Trophoblast cell (in vitro differentiated cells and primary cell): ENCODE data around the gene HEMK1.

ENCODE experiments used
- DNase-seq, 2 donors: peaks; one replicate each; pipeline ENCODE4 v3.0.0-alpha.2; 2016
- H2AFZ ChIP-seq: 2 replicates; pipeline ENCODE4 v1.6.1; 2013; ENCODE audit warnings: low read length, moderate library complexity, mild to moderate bottlenecking; ENCODE audit not compliant: insufficient read depth, poor library complexity
- H2AK5ac ChIP-seq: 2 replicates; pipeline ENCODE4 v1.6.1; 2013; ENCODE audit warnings: mild to moderate bottlenecking, low read length
- H2BK120ac ChIP-seq: 2 replicates; pipeline ENCODE4 v1.6.1; 2013; ENCODE audit warnings: low read length, mild to moderate bottlenecking, moderate library complexity; ENCODE audit not compliant: insufficient read depth, poor library complexity
- H2BK12ac ChIP-seq: 2 replicates; pipeline ENCODE4 v1.6.1; 2013; ENCODE audit warnings: mild to moderate bottlenecking, low read length, moderate library complexity
- H2BK5ac ChIP-seq: 2 replicates; pipeline ENCODE4 v1.6.1; 2013; ENCODE audit warnings: low read length, low read depth, moderate library complexity, mild to moderate bottlenecking; ENCODE audit not compliant: poor library complexity
- H3K14ac ChIP-seq: 2 replicates; pipeline ENCODE4 v1.6.1; 2013; ENCODE audit warnings: mild to moderate bottlenecking, low read length
- H3K18ac ChIP-seq: 2 replicates; pipeline ENCODE4 v1.6.1; 2013; ENCODE audit warnings: mild to moderate bottlenecking, low read length
- H3K23ac ChIP-seq: 2 replicates; pipeline ENCODE4 v1.6.1; 2013; ENCODE audit warnings: low read length
- H3K27ac ChIP-seq: 2 replicates; pipeline ENCODE4 v1.5.1; 2013; ENCODE audit warnings: low read depth, mild to moderate bottlenecking, inconsistent platforms, low read length, moderate library complexity
- H3K27me3 ChIP-seq: 2 replicates; pipeline ENCODE4 v1.6.1; 2013; ENCODE audit warnings: inconsistent platforms, mild to moderate bottlenecking, low read length, moderate library complexity; ENCODE audit not compliant: insufficient read depth
- H3K36me3 ChIP-seq, 2 experiments: 1 replicate in 1 of 2; 2 replicates in 1 of 2; pipeline ENCODE4 v1.6.1; 2013; ENCODE audit warnings: low read length in 2 of 2, mild to moderate bottlenecking in 2 of 2, moderate library complexity in 1 of 2; ENCODE audit not compliant: insufficient read depth in 2 of 2, control insufficient read depth in 1 of 2
- H3K4ac ChIP-seq: 2 replicates; pipeline ENCODE4 v1.6.1; 2013; ENCODE audit warnings: low read depth, mild to moderate bottlenecking, low read length, moderate library complexity
- H3K4me1 ChIP-seq, 2 experiments: 1 replicate in 1 of 2; 2 replicates in 1 of 2; pipeline ENCODE4 v1.6.1; 2013; ENCODE audit warnings: low read length in 2 of 2, mild to moderate bottlenecking in 2 of 2, moderate library complexity in 1 of 2; ENCODE audit not compliant: insufficient read depth in 2 of 2, control insufficient read depth in 1 of 2
- H3K4me2 ChIP-seq: 2 replicates; pipeline ENCODE4 v1.6.1; 2013; ENCODE audit warnings: inconsistent platforms, mild to moderate bottlenecking, low read length, moderate library complexity
- H3K4me3 ChIP-seq: 2 replicates; pipeline ENCODE4 v1.5.1; 2013; ENCODE audit warnings: mild to moderate bottlenecking, low read depth, low read length, inconsistent platforms
- H3K79me1 ChIP-seq: one replicate; pipeline ENCODE4 v1.6.1; 2013; ENCODE audit warnings: low read length
- H3K79me2 ChIP-seq: 2 replicates; pipeline ENCODE4 v1.6.1; 2013; ENCODE audit warnings: low read length, mild to moderate bottlenecking; ENCODE audit not compliant: control insufficient read depth, insufficient read depth, poor library complexity
- H3K9ac ChIP-seq: 2 replicates; pipeline ENCODE4 v1.6.1; 2013; ENCODE audit warnings: mild to moderate bottlenecking, low read length
- H3K9me3 ChIP-seq: 2 replicates; pipeline ENCODE4 v1.6.1; 2013; ENCODE audit warnings: low read depth, mild to moderate bottlenecking, control low read depth, inconsistent platforms, low read length; ENCODE audit not compliant: insufficient read depth
- H4K12ac ChIP-seq: 2 replicates; pipeline ENCODE4 v1.6.1; 2013; ENCODE audit warnings: low read depth, mild to moderate bottlenecking, low read length, moderate library complexity
- H4K8ac ChIP-seq: 2 replicates; pipeline ENCODE4 v1.6.1; 2013; ENCODE audit warnings: low read depth, mild to moderate bottlenecking, low read length, moderate library complexity
- H4K91ac ChIP-seq: one replicate; pipeline ENCODE4 v1.6.1; 2013; ENCODE audit warnings: low read depth, mild to moderate bottlenecking, low read length, moderate library complexity
- WGBS: extraction: QIAGEN DNeasy Blood & Tissue Kit; methylation state at CpG from one replicate; pipeline ENCODE4 v1.1.7; 2013; ENCODE audit warnings: missing lambda C conversion rate; ENCODE audit not compliant: insufficient read length, insufficient coverage; ENCODE audit errors: extremely low coverage; 5-methylcytosine and 5-hydroxymethylcytosine counted together

HEMK1 gene

GRCh38 chr3:50584391-50584790 is 15.1 kb downstream of the HEMK1 start:
- Histone ChIP-seq H4K12ac (no peak overlapping the region), H3K36me3 (peaks cover 2 to 19% of the 10 kb centered on the region in 2 experiments), H3K23ac (no peak overlapping the region), H3K79me2 (peaks cover 3% of the 10 kb centered on the region), H3K4ac (no peak overlapping the region), H2BK5ac (no peak overlapping the region), H2AK5ac (no peak overlapping the region), H2BK12ac (peak overlapping the region; percentile 6), H4K8ac (peak overlapping the region; percentile 59), H3K4me3 (no peak overlapping the region), H3K18ac (no peak overlapping the region), H3K14ac (no peak overlapping the region), H3K9ac (no peak overlapping the region), H3K4me1 (peaks cover 10 to 11% of the 10 kb centered on the region in 2 experiments), H3K9me3 (no peaks in the 10 kb centered on the region), H3K4me2 (no peak overlapping the region), H3K27ac (no peak overlapping the region), H2BK120ac (no peak overlapping the region), H3K79me1 (peaks cover 10% of the 10 kb centered on the region), H3K27me3 (no peaks in the 10 kb centered on the region), H4K91ac (peak overlapping the region; percentile 56), H2AFZ (no peak overlapping the region)
- no CpG with 5 or more reads among the region's 2 CpGs for WGBS
- peak; percentile 52 to 71 for DNase-seq

GRCh38 chr3:50585919-50586762 is 16.8 kb downstream of the HEMK1 start:
- Histone ChIP-seq H2AK5ac (no peak overlapping the region), H3K4me1 (peaks cover 10 to 11% of the 10 kb centered on the region in 2 experiments), H4K8ac (no peak overlapping the region), H3K27me3 (no peaks in the 10 kb centered on the region), H3K18ac (no peak overlapping the region), H3K79me2 (peaks cover 3% of the 10 kb centered on the region), H4K12ac (no peak overlapping the region), H2BK120ac (no peak overlapping the region), H3K14ac (no peak overlapping the region), H2BK12ac (no peak overlapping the region), H3K27ac (no peak overlapping the region), H3K9me3 (no peaks in the 10 kb centered on the region), H3K23ac (no peak overlapping the region), H3K4me3 (no peak overlapping the region), H3K79me1 (peaks cover 10% of the 10 kb centered on the region), H3K4ac (no peak overlapping the region), H3K4me2 (no peak overlapping the region), H3K9ac (no peak overlapping the region), H2AFZ (no peak overlapping the region), H2BK5ac (no peak overlapping the region), H4K91ac (no peak overlapping the region), H3K36me3 (peaks cover 2 to 7% of the 10 kb centered on the region in 2 experiments)
- DNase-seq, result no peak
- WGBS, result no CpG with 5 or more reads among the region's 6 CpGs

- H3K36me3 ChIP-seq, result peaks cover 0 to 5% of the 10 kb centered on the region in 2 experiments
- peaks cover 3% of the 10 kb centered on the region for H3K79me2 ChIP-seq
- no peak overlapping the region for H3K23ac ChIP-seq
- H2AK5ac ChIP-seq, result no peak overlapping the region
- no peak overlapping the region for H3K4me3 ChIP-seq
- no peaks in the 10 kb centered on the region for H3K27me3 ChIP-seq
- peaks cover 10 to 11% of the 10 kb centered on the region in 2 experiments for H3K4me1 ChIP-seq
- no peak overlapping the region for H3K14ac ChIP-seq
- H3K18ac ChIP-seq, result no peak overlapping the region
- no peak overlapping the region for H4K91ac ChIP-seq
- no peak overlapping the region for H3K27ac ChIP-seq
- H3K79me1 ChIP-seq, result peaks cover 10% of the 10 kb centered on the region
- no peak overlapping the region for H2BK120ac ChIP-seq
- WGBS, result no CpG with 5 or more reads among the region's 3 CpGs
- no peak overlapping the region for H3K4me2 ChIP-seq
- H2BK12ac ChIP-seq, result no peak overlapping the region
- H3K4ac ChIP-seq, result no peak overlapping the region
- no peak overlapping the region for H2BK5ac ChIP-seq
- H3K9ac ChIP-seq, result no peak overlapping the region
- no peaks in the 10 kb centered on the region for H3K9me3 ChIP-seq
- DNase-seq, result no peak
- no peak overlapping the region for H2AFZ ChIP-seq
- H4K12ac ChIP-seq, result no peak overlapping the region
- no peak overlapping the region for H4K8ac ChIP-seq
Observed at GRCh38 chr3:50586763-50587070, 17.4 kb downstream of the HEMK1 start.

GRCh38 chr3:50587373-50587772 is 18.1 kb downstream of the HEMK1 start:
- H2AK5ac ChIP-seq, result no peak overlapping the region
- no peak overlapping the region for H3K14ac ChIP-seq
- no peak overlapping the region for H3K9ac ChIP-seq
- H3K4me2 ChIP-seq, result no peak overlapping the region
- H3K18ac ChIP-seq, result no peak overlapping the region
- H4K91ac ChIP-seq, result no peak overlapping the region
- no peak overlapping the region for H3K23ac ChIP-seq
- H3K4me1 ChIP-seq, result peaks cover 10 to 11% of the 10 kb centered on the region in 2 experiments
- no peak overlapping the region for H3K4ac ChIP-seq
- no peak overlapping the region for H4K12ac ChIP-seq
- H3K4me3 ChIP-seq, result no peak overlapping the region
- H3K27me3 ChIP-seq, result no peaks in the 10 kb centered on the region
- no peak overlapping the region for H3K27ac ChIP-seq
- no peaks in the 10 kb centered on the region for H3K9me3 ChIP-seq
- WGBS, result no CpG with 5 or more reads among the region's 6 CpGs
- DNase-seq, result no peak
- peaks cover 10% of the 10 kb centered on the region for H3K79me1 ChIP-seq
- H3K36me3 ChIP-seq, result peaks cover 0 to 3% of the 10 kb centered on the region in 2 experiments
- no peak overlapping the region for H2BK5ac ChIP-seq
- no peak overlapping the region for H2AFZ ChIP-seq
- peaks cover 3% of the 10 kb centered on the region for H3K79me2 ChIP-seq
- no peak overlapping the region for H2BK12ac ChIP-seq
- H4K8ac ChIP-seq, result no peak overlapping the region
- no peak overlapping the region for H2BK120ac ChIP-seq
